HL-60/S4 (cell line): ENCODE measurements around the gene CDH7.

Experiments used
- in situ Hi-C: fragments of 300-500 bp; cut with MboI; formaldehyde crosslinking; loops from 2 replicates; pipeline ENCODE4 v1.14.3; 2022; ENCODE audit warnings: low sequenced_read_pairs

The CDH7 gene, protein sequence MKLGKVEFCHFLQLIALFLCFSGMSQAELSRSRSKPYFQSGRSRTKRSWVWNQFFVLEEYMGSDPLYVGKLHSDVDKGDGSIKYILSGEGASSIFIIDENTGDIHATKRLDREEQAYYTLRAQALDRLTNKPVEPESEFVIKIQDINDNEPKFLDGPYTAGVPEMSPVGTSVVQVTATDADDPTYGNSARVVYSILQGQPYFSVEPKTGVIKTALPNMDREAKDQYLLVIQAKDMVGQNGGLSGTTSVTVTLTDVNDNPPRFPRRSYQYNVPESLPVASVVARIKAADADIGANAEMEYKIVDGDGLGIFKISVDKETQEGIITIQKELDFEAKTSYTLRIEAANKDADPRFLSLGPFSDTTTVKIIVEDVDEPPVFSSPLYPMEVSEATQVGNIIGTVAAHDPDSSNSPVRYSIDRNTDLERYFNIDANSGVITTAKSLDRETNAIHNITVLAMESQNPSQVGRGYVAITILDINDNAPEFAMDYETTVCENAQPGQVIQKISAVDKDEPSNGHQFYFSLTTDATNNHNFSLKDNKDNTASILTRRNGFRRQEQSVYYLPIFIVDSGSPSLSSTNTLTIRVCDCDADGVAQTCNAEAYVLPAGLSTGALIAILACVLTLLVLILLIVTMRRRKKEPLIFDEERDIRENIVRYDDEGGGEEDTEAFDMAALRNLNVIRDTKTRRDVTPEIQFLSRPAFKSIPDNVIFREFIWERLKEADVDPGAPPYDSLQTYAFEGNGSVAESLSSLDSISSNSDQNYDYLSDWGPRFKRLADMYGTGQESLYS

DNA sequence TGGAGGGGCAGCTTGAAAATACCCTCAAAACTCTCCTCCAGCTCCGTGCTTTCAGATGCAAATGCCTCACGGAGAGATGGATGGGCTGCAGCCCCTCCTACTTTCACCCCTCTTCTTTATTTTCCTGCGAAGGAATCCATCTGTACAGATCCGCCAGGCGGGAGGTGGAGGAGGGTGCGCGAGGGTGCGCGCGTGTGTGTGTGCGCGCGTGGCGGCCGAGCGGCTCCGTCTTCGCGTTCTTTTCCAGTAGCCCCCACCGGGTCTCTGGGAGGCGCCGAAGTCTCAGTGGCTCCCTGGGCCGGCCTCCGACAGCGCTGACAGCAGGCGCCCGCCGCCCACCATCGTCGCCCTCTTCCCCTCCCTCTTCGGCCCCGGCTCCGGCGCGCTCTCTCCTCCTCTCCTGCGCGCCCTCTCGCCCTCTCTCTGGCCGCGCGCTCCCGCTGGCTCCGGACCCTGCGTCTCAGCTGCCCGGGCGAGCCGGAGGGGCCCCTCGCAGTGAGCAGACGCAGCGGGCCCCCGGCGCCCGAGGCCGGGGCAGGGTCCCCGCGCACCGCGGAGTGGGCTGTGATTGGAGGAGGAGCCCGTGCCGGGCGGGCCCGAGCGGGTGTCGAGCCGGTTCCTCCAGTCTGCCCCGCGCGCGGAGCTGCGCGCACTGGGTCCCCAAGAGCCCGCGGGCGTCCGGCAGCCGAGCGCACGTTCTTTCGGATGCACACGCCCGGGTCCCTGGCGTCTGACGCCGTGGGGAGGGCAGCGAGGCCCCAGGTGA, at the start of gene CDH7:
Gene CDH7 (plus strand): TSS at position 624 of the 766 bp plus-strand sequence. CDS start 11,831 bp downstream, outside the sequence.
- in situ Hi-C loops = no loop called here

DNA sequence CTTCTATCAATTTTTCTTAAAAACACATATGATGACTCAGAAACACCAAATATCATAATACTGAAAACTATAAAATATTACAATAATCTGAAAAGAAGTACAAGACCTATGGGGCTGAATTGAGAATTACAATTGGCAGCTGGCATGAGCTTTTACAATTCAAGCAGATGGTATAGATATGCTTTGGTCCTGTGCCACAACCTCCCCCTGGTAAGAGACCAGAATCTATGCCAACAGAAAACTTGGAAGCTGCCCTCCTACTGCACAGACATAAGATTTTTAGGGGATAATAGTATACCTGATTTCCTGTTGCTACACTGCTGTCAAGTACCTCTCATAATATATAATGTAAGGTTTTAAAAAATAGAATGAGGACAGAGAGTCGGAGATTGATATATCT, 46.8 kb upstream of the CDH7 start:
- in situ Hi-C loops = no loop called here

DNA sequence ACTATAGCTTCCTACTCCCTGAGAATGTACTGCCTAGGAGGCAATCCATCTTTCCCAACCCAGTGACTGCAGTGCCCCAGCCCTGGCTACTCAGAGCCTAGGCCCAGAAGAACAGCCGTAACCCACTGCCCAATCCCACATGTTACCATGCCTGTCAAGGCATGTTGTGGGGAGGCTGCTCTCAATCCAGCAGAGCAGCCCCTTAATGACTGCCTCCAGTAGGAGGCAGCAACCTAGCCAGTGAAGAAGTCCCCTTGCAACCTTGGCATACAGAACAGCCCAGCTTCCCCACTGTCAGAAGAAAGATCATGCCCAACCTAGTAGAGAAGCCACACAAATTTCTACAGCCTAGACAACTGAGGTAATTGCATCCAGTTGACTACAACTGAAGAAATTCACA, 44.2 kb upstream of the CDH7 start:
- in situ Hi-C loops = no loop called here

DNA sequence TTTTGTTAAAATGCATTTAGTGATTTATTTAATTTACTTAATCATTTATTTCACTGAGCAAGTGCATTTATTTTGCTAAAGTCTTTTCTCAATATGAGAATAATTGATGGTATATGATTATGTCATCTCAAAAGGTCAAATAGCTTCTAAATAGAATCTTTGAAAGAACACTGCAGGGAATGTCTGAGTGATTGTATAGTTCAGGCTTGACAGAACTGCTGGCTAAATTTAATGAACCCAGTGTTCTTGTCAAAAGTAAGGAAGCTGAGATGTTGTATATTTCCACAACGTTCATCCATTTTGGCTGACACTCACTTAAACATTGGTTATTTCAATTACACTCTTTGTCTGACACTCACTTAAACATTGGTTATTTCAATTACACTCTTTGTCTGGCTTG, 39.3 kb upstream of the CDH7 start:
- in situ Hi-C loops = no loop called here

DNA sequence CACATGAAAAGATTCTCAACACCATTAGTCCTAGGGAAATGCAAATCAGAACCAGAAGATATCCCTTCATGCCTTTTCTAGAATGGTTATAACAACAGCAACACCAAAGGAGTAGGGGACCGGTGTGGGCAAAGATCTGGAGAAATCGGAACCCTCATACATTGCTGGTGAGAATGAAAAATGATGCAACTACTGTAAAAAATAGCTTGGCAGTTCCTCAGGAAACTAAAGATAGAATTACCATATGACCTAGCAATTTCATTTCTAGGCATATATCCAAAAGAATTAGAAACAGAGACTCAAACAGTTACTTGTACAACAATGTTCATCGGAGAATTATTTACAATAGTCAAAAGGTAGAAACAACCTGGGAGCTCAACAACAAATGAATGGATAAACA, 29.2 kb upstream of the CDH7 start:
- in situ Hi-C loops = no loop called here

DNA sequence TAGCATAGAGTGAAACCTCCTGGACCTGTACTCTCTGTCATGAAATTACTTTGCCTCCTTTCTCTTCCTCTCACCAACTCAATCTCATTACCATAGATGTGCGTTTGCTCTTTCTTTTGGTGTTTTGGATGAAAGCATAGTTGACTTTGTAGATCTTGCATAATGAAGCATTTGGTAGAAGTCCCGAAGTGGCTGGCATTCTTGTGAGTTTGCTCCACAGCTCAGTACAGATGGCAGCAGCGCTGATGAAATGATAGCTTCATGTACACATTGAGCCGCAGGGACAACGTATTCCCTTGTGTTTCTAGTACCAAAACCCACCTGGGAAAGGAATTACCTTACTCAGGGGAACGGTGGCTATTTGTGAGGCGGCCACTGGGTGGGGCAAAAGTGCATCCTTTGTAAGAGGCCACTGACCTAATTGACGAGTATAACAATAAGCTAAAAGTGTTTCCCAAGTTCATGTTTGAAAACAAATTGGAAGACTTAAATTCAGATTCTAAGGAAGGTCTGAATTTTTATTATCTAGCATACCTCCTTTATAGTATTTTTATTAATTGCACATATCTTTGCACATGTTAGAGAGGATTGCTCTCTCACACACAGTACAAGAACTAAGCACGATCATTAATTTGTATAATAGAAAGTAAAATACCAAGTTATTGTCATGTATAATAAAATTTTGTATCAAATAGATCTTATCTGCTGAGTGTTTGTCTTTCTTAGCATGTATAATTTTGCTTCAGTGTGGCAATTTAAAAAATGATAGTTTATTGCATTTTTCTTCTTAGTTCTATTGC, 25.4 kb upstream of the CDH7 start:
- in situ Hi-C loops = no loop called here

DNA sequence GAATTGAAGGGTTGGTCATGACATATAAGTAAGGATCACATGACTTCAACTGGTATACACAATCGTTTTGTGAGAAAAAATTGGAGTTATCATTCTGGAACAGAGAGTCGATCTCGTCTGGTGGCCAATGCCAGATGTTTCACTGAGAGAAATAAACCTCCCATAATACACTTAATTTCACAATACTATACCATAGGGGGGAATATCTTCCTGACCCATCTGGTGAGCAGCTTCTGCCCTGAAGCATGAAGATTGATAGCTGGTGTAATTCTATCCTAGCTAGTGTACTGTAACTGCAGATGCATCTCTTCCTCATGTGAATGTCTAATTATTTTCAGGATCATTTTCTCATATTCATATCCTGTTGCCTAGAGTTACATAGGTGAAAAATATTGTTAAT, 15.7 kb upstream of the CDH7 start:
- in situ Hi-C loops = no loop called here

DNA sequence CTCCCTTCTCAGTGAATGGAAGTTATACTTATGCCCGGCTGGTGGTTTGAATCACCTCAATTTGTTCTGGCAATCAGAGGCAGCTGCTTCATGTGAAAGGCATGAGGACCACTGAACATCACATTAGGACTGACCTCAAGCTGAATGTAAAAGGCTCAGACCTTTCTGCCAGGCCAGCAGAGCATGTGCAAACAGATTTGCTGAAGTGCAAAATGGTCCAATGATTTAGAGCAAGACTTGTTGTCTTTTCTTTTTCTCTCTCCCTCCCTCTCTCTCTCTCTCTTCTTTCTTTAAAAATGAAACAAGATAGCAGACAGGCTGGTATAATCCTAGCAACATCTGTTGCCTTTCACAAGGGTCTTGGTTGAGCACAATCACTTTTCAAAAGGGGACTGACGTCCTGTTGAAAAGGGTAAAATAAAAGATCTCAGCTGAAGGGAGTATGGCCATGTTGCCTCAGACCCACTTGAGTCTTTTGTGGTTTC, 13.3 kb upstream of the CDH7 start:
- in situ Hi-C loops = no loop called here

DNA sequence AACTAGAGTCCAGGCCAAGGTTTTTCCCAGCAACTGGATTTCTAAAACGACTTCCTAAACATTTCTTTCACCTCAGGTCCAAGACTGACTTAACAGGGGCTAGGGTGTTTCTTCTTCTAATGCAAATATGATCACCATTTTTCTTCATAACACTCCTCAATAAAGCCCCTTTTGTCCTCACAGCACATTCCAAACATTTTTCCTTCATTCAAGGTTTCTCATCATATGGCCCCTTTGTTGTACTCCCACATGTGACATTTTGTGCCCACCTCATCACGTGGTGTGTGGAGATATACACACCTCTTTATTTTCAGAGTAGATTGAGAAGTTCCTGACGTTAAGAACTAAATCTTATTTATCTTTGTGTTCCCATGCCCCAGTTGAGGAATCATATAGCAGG, 3.9 kb upstream of the CDH7 start:
- in situ Hi-C loops = no loop called here

DNA sequence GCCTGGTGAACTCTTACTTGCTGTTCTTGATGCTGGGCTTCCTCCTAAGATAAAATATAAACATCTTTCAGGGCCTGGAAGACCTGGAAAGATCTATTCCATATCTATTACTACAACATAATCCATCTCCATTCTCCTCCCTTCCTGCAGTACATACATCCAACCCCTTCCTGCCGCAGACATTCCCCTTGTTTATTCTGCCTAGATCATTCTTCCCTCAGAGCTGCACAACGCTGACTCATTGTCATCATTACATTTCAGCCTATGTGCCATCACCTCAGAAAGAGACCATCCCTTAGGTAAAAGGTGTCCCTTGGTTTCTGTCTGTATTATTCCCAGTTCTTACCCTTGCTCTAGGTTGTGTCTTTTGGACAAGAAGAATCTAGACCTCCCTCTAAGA, 2.5 kb upstream of the CDH7 start:
- in situ Hi-C loops = no loop called here

DNA sequence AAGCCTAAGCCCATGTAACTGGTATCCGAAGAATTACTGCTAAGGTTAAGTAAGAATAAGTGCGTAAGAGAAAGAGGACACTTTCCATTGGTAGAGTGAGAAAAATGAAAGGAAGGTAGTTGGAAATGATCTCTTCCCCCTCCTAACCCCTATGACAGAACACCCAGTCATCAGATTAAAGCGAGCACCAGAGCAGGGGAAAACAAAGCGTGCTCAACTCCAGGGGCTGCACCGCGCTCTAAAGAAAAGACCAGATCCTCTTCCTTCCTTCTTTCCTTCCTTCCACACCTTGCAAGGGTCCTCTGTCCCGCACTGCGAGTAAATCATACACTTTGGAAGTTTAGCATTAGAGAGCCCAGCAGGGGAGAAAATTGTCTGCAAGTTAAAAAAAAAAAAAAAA, 971 bp upstream of the CDH7 start:
- in situ Hi-C loops = no loop called here

DNA sequence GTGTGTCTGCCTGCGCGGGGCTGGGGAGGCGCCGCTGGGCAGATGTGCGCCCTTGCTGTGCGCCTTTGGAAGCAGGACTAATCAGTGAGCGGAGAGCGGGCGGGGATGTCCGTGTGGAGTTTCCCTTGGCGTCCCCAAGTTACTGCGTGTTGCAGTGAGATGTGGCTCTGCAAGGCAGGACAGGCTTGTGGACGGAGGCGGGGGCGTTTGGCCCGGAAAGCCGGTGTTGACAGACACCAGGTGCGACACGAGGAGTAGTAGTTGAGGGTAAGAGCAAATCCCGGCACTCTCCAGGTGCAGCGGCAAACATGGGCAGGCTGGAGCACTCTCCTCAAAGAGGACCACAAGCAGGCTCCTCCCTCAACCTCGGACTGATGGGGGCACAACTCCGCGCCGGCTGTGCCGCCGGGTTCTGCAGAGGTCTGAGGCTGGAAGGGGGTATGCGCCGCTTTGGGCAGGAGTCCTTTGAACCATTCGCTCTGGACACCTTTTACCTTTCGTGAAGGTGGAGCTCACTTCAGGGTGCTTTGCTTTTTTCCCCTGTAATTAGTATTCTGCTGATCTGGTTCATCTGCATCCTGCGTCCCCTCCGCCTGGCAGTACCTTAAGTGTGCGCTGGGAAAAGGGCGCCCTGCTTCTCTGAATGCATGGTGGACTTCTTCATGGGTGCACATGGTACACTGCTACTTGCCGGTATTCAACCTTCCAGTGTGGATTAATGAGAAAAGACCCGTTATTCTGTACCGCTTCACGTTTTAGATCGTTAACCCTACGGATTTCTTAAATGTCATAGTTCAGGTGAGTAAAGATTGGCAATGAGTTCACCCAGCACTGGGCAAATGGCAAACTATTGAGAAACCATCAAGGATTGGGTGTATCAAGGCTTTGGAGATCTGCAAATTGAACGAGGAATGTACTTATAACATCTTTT, 608 bp downstream of the CDH7 start:
- in situ Hi-C loops = no loop called here

DNA sequence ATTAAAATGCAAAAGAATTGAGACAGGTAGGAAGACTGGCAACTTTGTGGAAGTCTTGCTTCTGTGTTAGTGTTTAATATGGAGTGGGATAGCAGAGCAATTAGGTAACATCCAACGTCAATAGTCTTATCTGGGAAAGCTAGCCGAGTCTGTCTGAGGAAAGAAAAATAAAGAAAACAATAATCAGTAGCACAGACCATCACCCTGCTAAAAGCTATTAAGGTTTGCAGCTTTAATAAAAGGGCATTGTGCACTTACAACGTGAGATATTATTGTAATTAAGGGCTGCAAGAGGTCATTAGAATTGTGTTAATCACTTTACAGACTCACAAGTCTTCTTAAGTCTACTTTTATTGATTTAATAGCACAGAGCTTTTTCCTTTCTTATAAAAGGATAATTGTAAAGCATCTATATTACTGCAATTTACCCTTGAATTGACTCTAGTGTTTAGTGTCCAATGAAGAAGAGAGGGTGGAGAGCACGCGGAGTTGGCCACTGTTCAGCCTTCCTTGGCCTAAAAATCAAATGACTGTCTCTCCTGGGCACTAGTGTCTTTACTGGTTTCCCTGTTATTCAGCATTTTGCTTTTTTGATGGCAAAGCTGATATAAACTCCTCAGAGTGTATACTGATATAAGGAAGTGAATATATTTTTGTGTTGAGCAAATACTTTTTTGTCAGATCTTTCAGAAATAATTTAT, 2.0 kb downstream of the CDH7 start:
- in situ Hi-C loops = no loop called here

DNA sequence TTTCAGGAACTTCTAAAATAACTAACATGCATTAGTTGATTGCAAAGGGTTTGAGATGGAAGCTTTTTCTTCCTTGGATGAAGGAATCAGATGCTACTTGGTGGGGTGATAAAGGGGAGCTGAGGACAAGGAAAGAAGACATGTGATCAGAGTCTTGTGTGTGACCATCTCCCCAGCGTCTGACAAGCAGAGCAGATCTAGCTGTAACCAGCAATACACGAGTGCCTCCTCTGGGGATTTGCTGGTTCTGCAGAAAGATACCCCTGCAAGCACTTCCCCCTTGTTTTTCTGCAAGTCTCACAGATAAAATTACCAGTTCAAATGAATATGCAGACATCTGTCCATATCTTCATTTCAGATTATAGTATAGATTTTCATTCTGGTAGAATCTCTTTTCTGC, 2.7 kb downstream of the CDH7 start:
- in situ Hi-C loops = no loop called here

DNA sequence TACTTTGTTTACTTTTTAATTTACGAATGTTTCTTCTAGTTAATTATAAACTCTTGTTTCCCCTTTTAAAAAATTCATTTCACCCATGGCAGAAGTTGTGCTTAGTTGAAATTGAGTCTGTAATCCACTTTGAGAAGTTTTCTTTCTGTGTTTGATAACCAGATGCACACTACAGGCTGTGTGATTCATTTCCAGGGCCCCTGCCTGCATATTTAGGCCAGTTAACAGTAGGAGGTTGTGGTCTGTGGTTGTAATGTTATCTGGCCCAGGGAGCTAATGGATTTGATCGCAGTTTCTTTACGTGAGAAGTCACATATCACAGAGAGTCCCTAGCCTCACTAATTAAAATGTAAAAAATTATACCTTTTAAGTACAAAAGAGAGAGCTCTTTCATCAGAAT, 3.3 kb downstream of the CDH7 start:
- in situ Hi-C loops = no loop called here

DNA sequence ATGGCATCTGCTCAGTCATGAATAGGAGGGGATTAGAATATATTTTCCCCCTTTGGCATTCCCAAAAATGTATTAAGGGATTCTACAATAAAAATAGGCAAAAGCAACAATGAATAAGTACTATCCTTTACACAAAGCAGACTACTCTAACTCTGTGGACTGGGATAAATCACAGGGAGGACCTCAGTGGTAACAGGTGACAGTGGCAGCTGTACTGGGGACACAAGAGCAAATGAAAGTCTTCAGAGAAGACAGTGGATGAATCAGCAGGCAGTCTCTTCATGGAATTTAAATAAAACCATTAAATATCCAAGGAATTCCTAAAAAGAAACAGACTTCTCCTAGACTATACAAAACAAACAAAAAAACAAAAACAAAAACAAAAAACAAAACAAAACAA, 4.8 kb downstream of the CDH7 start:
- in situ Hi-C loops = no loop called here

DNA sequence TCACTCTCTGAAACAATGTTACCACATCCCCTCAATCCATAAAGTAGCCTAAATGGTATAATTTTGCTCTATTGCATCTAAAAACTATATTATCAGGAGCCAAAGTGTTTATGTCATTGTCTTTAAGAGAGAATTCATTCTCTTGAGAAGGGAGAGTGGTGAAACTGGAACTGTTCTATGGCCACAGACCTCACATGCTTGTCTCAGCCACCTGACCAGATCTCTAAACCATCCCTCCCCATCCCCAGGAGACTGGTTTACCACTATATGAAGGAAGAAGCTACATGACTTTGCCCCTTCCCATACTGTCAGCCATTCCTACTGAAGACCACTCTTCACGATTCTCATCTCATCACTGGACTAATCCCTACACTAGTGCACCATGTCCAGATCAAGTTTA, 9.6 kb downstream of the CDH7 start:
- in situ Hi-C loops = no loop called here

DNA sequence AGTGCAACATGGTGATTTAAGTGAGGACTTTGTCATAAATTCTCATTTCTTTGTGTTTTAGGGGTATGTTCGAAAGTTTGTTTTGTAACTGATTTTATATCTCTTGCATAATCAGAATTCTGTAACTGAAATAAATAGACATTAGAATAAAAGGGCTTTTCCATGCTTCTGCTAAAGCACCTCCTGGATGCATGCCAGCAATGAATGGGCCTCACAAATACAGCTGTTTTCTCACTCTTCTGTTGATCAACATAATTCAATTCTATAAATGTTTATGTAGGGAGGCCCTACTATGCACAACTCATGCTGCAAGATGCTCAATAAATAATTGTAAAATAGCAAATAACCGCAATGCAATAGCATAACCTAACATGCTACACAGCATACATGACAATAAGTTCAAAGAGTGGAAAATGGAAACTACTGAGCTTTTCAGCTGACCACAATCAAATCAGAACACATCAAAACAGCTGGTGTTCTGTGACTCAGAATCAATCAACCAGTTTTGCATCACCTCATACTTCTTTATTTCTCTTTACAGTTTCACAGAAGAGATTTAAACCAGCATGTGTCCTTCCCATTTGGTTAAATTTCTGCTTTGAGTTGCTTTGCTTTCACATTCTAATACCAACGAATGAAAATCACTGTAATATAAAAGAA, 11.0 kb downstream of the CDH7 start:
- in situ Hi-C loops = no loop called here
